SK-N-SH (cell line): ENCODE data around the gene CRYBG3.

Source experiments
- GABPA ChIP-seq: IDR thresholded peaks from 2 replicates; pipeline ENCODE4 v1.4.0; 2012; ENCODE audit warnings: low read depth, mild to moderate bottlenecking
- JUND ChIP-seq: IDR thresholded peaks from 2 replicates; pipeline ENCODE4 v1.4.0; 2012
- RXRA ChIP-seq: IDR thresholded peaks from 2 replicates; pipeline ENCODE4 v1.4.0; 2012; ENCODE audit warnings: low read depth, mild to moderate bottlenecking, borderline replicate concordance
- TEAD4 ChIP-seq: IDR thresholded peaks from 2 replicates; pipeline ENCODE4 v1.4.0; 2012; ENCODE audit warnings: mild to moderate bottlenecking, borderline replicate concordance; ENCODE audit not compliant: insufficient read depth
- TF ChIP-seq, protein P1 (sequence below): fragments of 200-600 bp; sonication (generic); IDR thresholded peaks from 2 replicates; pipeline ENCODE4 v1.6.1; 2017; ENCODE audit warnings: antibody characterized with exemption, mild to moderate bottlenecking, moderate library complexity
- TF ChIP-seq, protein P2 (sequence below): IDR thresholded peaks from 2 replicates; pipeline ENCODE4 v1.4.0; 2012; ENCODE audit warnings: low read depth, borderline replicate concordance
- TF ChIP-seq, protein P3 (sequence below): fragments of 150-350 bp; IDR thresholded peaks from 2 replicates; pipeline ENCODE4 v1.6.1; 2017; ENCODE audit warnings: antibody characterized with exemption, low read length, low read depth, borderline replicate concordance
- TF ChIP-seq, protein P4 (sequence below): IDR thresholded peaks from 2 replicates; pipeline ENCODE4 v1.4.0; 2012; ENCODE audit warnings: low read depth

DNA sequence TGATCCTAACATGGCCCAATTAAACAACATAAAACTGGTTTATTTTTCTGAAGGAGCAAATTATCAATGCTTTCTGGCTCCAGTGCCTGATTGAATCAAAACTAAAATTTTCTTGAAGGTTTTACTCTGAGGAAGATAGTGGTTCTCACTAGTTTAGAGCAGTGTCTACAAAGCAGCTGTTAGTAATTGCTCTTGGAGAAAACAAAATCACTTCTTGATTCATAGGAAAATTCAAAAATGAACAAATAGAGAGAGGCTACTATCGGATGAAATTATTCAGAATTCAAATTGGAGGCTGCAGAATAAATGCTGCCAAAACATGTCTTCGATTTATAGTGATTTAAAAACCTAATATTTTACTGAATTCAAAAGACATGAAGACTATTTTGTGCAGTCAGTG lies 165.5 kb downstream of the CRYBG3 start:
- TF ChIP-seq, protein P1, sequence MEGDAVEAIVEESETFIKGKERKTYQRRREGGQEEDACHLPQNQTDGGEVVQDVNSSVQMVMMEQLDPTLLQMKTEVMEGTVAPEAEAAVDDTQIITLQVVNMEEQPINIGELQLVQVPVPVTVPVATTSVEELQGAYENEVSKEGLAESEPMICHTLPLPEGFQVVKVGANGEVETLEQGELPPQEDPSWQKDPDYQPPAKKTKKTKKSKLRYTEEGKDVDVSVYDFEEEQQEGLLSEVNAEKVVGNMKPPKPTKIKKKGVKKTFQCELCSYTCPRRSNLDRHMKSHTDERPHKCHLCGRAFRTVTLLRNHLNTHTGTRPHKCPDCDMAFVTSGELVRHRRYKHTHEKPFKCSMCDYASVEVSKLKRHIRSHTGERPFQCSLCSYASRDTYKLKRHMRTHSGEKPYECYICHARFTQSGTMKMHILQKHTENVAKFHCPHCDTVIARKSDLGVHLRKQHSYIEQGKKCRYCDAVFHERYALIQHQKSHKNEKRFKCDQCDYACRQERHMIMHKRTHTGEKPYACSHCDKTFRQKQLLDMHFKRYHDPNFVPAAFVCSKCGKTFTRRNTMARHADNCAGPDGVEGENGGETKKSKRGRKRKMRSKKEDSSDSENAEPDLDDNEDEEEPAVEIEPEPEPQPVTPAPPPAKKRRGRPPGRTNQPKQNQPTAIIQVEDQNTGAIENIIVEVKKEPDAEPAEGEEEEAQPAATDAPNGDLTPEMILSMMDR: no peak
- TF ChIP-seq, protein P2, sequence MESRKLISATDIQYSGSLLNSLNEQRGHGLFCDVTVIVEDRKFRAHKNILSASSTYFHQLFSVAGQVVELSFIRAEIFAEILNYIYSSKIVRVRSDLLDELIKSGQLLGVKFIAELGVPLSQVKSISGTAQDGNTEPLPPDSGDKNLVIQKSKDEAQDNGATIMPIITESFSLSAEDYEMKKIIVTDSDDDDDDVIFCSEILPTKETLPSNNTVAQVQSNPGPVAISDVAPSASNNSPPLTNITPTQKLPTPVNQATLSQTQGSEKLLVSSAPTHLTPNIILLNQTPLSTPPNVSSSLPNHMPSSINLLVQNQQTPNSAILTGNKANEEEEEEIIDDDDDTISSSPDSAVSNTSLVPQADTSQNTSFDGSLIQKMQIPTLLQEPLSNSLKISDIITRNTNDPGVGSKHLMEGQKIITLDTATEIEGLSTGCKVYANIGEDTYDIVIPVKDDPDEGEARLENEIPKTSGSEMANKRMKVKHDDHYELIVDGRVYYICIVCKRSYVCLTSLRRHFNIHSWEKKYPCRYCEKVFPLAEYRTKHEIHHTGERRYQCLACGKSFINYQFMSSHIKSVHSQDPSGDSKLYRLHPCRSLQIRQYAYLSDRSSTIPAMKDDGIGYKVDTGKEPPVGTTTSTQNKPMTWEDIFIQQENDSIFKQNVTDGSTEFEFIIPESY: no peak
- no peak for TF ChIP-seq JUND
- TF ChIP-seq TEAD4: no peak
- TF ChIP-seq, protein P3, sequence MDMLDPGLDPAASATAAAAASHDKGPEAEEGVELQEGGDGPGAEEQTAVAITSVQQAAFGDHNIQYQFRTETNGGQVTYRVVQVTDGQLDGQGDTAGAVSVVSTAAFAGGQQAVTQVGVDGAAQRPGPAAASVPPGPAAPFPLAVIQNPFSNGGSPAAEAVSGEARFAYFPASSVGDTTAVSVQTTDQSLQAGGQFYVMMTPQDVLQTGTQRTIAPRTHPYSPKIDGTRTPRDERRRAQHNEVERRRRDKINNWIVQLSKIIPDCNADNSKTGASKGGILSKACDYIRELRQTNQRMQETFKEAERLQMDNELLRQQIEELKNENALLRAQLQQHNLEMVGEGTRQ: no peak
- TF ChIP-seq, protein P4, sequence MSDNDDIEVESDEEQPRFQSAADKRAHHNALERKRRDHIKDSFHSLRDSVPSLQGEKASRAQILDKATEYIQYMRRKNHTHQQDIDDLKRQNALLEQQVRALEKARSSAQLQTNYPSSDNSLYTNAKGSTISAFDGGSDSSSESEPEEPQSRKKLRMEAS: no peak
- TF ChIP-seq GABPA: no peak
- no peak for TF ChIP-seq RXRA
